GM12874 (cell line): Measurements from ENCODE around the gene STON2.

Experiments
- CTCF ChIP-seq: IDR thresholded peaks from 2 replicates; pipeline ENCODE4 v1.5.1; 2011; ENCODE audit warnings: low read depth, mild to moderate bottlenecking, control low read depth, low read length, moderate library complexity; ENCODE audit not compliant: insufficient read depth

Gene STON2

DNA sequence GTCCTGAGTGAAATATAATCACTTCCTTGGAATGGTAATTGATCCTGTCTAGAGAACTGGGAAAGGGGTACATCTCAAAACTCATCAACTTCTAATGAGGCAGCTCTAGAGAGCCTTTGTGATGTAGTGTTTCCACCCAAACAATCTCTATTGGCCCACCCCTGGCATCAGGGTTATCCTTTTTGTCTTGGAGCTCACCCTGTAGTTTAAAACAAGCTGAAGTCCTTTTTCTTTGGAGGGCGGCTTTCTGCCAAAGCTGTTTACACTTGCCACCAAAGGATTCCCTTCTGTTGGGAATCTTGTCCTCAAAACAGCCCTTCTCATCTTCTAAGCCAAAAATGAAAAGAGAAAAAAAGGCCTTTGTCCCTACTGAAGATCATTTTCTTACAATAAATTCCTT, 118.8 kb downstream of the STON2 start:
- TF ChIP-seq CTCF = no peak

GRCh38 chr14:81280136-81280791, 119.9 kb downstream of the STON2 start:
- no peak for TF ChIP-seq CTCF

DNA sequence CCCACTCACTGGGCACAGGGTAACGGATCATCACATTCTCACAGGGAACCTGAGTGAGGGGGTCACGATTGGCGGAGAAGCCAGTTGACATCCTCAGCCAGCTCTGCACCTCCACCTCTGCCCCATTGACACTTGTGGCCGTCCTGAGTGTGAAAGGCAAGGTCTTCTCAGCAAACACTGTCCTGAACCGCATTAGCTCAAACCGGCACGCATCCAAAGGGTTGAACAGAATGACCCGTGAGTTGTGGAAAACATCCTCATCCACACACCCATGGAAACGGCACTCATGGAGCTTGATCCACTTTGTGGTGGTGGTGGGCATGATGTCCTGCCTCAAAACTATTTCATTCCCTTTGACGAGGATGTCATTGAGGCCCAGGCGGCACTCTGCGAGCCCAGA, 123.0 kb downstream of the STON2 start:
- no peak for TF ChIP-seq CTCF

DNA sequence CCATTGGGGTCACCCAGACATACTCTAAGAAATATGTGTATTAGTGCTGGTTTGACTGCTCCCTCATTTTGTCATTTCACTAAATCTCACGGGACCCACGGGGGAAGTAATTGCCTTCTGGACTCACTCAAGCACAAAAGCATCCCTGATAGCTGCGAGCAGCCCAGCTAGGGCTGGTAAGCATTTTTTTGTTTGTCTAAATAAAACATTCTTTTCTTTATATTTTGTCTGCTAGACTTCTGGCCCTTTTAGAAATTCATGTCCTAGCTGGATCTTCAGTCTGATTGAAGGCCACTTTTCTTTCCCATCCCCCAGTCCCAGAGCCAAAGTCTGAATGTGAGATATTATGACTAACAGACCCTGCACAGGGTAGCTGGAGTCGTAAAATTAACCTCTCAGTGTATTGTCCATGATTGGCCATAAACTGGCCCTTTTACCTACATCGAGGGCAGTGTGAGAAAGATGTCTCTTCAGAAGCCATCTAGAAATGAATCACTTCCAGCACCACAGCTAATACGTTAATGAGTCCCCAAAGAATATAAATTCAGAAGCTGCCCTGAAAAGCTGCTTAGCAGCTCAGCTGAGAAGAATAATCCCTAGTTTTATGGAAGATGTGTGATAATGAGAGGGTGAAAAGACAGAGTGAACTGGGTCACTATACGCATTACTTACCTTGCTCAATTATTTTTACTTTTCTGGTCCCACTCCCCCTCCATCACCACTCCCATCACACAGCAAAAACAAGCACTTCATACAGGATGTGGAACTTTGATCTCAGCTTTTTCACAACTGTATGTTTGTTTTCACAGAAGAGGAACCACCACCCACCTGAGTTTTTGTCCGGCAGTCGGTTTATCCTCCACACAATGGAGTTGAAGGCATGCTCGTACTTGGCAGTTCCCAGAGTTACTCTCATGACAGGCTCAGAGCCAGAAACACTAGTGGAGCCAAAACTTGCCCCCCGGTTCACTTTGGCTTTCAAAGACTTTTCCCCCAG, 123.8 kb downstream of the STON2 start:
- no peak for TF ChIP-seq CTCF

DNA sequence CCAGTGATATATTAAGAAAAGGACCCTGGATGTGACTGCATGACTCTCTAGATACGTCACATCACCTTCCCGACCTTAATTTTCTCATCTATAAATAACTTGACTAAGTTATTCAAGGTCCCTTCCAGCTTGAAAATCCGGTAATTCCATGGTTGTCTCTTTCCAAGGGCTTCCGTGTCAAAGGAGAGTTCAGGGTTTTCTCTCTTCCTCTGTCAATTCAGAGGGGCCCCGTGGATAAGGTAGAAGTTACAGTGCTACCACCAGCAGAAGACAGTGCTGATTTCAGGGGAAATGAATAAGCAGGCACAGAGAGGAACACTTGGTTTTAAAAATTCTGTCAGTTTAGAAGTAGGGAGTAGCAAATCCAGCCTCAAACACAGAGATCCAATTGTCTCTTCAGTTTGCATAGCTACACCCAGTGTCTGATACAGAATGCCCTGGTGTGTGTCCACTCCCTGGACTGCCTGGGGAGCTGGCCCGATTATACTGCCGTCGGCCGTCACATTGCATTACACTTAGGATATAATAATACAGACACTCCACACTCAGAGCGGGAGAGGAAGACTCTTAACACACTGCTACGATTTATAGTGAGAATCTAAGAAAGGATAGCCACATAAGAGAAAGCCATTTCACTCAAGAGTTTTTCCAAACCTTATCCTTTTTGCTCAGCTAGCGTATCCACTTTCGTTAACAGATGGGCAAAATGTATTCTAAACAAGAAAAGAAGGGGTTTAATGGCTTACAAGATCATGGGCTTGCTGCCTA, 124.6 kb downstream of the STON2 start:
- TF ChIP-seq CTCF = no peak

DNA sequence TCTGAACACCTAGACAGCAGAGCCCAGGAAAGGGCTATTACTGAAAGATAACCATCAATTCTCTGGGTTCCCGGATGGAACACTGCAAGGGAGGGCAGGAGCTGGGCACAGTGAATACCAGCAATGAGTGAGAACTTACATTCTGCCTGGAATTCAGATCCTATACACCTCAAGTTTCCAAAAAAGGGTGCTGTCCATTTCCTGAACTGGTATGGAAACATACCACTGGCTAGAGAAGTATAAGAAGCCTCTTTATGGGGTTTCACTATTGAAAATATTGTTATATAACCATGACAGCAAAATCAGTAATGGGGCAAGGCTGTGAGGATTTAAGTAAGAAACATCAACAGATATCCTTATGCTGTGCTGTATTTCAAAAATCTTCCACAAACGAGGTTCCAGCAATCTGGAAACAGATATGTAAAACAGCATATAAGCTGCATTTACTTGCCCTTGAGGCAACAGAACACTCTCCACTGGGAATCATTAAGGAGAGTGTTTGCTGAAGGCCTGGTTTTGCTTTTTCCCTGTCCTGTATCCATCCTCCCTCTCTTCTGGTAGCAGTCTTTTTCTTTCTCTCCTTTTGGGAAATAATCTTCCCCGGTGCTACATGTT, 126.1 kb downstream of the STON2 start:
- no peak for TF ChIP-seq CTCF
